Aorta (tissue), 5 donors: ENCODE data around the gene GTF2H4. TPM values are rescaled to one million over a fixed set of nuclear protein-coding genes. Genes with fewer than 3 reads are reported as not detected.

ENCODE experiments used
- ATAC-seq: fragments of 200-7000 bp; cut with Tn5 transposase; one replicate; pipeline ENCODE4 v1.9.1; 2022; ENCODE audit warnings: moderate library complexity; ENCODE audit not compliant: low FRiP score
- DNase-seq, 2 donors: peaks; one replicate each; pipeline ENCODE4 v3.0.0-alpha.2; 2020
- H3K27ac ChIP-seq, 2 donors: one replicate each; pipeline ENCODE4 v1.5.1; 2013; ENCODE audit warnings: low read length in 2 of 2, mild to moderate bottlenecking in 2 of 2, moderate library complexity in 2 of 2, control low read depth in 1 of 2, inconsistent platforms in 1 of 2, low read depth in 1 of 2
- H3K27me3 ChIP-seq, 2 donors: one replicate each; pipeline ENCODE4 v1.6.1; 2013; ENCODE audit warnings: control low read depth in 1 of 2, low read length in 1 of 2, mild to moderate bottlenecking in 1 of 2, moderate library complexity in 1 of 2; ENCODE audit not compliant: insufficient read depth in 2 of 2, control insufficient read depth in 1 of 2
- H3K36me3 ChIP-seq, 2 donors: one replicate each; pipeline ENCODE4 v1.6.1; 2013; ENCODE audit warnings: control low read depth in 1 of 2, low read length in 1 of 2, mild to moderate bottlenecking in 1 of 2; ENCODE audit not compliant: insufficient read depth in 2 of 2, control insufficient read depth in 1 of 2
- H3K4me1 ChIP-seq, 2 donors: one replicate each; pipeline ENCODE4 v1.6.1; 2013; ENCODE audit warnings: low read length in 2 of 2, control low read depth in 1 of 2, mild to moderate bottlenecking in 1 of 2, moderate library complexity in 1 of 2; ENCODE audit not compliant: insufficient read depth in 2 of 2, control insufficient read depth in 1 of 2
- H3K4me3 ChIP-seq, 2 donors: one replicate each; pipeline ENCODE4 v1.5.1; 2013; ENCODE audit warnings: low read length in 2 of 2, control low read depth in 1 of 2, mild to moderate bottlenecking in 1 of 2
- H3K9me3 ChIP-seq: one replicate; pipeline ENCODE4 v1.6.1; 2013; ENCODE audit warnings: mild to moderate bottlenecking, low read length; ENCODE audit not compliant: control insufficient read depth
- WGBS, 2 donors: extraction: QIAGEN DNeasy Blood & Tissue Kit; methylation state at CpG; one replicate each; pipeline ENCODE4 v1.1.7; 2013; 5-methylcytosine and 5-hydroxymethylcytosine counted together
- intact Hi-C, 2 donors: fragments of 100-400 bp; cut with DNase I; formaldehyde crosslinking; loops; one replicate each; pipeline versions ENCODE4 v1.14.2 to v1.15.0; 2022
- polyA plus RNA-seq, 2 donors: library from polyadenylated mRNA; stranded (reverse); fragments of 200-250 nt; gene quantifications; one replicate each; pipeline ENCODE4 v1.2.3, GENCODE V29; 2013
- total RNA-seq, 2 donors: library from RNA; stranded (reverse); fragmentation: NEBNext Ultra II Directional; extraction: Animal tissue kit (Norgen Biotek cat#: 25700); gene quantifications; one replicate each; pipeline ENCODE4 v1.2.1, GENCODE V29; 2021
- donor health status: healthy with polysubstance abuse.
- donor health status: Bipolar disorder and iron deficiency.
- donor health status: DM: no; HTN: no; CAD: no.
- donor health status: DM: no; HTN: no; CAD: no.
- donor health status: DM: yes; HTN: yes; CAD: no.

Gene GTF2H4
- total and polyA plus RNA-seq, 4 donors = 3.9 to 88.2 (median 34.1) TPM

- 46 to 50% methylated on average over 8 of the region's 8 CpGs for WGBS, 2 donors
- H3K27ac ChIP-seq = no peak overlapping the region
- DNase-seq (no peak), ATAC-seq (no peak)
- H3K9me3 ChIP-seq = no peaks in the 10 kb centered on the region
- H3K27me3 ChIP-seq = no peaks in the 10 kb centered on the region
- H3K36me3 ChIP-seq = peaks cover 0 to 2% of the 10 kb centered on the region in 2 donors
- intact Hi-C loops = no loop called here
- no peak overlapping the region for H3K4me3 ChIP-seq
- peaks cover 0 to 3% of the 10 kb centered on the region in 2 donors for H3K4me1 ChIP-seq
Measured at GRCh38 chr6:30912746-30913520, 4.9 kb downstream of the GTF2H4 start.

DNA sequence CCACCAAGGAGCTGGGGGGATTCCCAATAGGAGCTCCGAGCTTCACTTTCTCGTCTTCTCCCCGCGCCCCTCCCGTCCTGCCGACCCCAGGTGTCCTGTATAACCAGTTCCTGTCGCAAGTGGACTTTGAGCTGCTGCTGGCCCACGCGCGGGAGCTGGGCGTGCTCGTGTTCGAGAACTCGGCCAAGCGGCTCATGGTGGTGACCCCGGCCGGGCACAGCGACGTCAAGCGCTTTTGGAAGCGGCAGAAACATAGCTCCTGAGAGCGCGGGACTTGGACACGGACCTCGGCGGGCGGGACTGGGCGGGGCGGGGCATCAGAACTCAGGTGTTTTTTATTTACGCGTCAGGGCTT is 5.7 kb downstream of the GTF2H4 start:
- peak; percentile 71 for ATAC-seq
- 2 to 3% methylated on average over 31 of the region's 31 CpGs for WGBS, 2 donors

DNA sequence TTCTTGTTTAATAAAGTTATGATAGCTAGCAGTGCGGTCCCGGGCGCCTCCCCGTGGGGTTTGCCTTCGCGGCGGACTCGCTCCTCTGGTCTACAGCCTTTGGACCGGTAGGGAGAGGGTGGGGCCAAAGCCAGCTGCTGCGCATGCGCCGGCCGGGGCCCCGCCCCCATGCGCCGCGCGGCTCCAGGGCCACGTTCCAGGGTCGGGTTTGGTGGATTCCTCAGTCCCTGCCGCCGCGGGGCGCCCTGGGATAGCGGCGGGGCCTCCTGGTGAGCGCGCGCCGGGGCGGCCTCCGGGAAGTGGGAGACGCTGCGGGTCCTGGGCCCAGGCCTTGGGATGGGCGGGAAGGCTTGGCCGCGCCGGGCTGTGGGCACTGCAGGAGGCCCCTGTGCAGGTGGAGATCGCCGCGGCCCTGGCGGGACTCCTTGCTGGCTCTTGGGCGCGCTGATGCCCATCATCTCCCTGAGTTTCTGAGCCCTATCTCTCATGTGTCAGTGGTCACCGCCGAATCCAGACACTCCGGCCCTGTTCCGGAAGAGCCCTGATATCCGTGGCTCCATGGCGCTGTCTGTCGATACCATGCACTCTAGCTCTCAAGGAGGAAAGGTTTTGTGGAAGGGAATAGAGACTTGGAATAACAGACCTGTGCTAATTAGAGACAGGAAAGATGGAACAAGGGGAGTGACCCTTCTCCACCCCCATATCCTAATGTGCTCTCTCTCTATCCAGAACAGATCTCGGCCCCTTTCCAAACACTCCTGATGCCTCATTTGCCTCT is 6.3 kb downstream of the GTF2H4 start, which contains the start of gene VARS2:
Gene VARS2, plus strand, starts transcription at position 163 of the 778 bp plus-strand sequence. Its CDS starts 599 bp downstream, at position 762.
- peak; percentile 93 to 96 for DNase-seq
- WGBS, 2 donors = 0 to 1% methylated on average over 36 to 52 of the region's 52 CpGs
- peak; percentile 96 for ATAC-seq
- Histone ChIP-seq H3K4me1 (peaks cover 0 to 1% of the 10 kb centered on the region in 2 donors), H3K9me3 (no peaks in the 10 kb centered on the region), H3K27ac (peak within 1 kb of the TSS; percentile 33 to 72), H3K27me3 (no peaks in the 10 kb centered on the region), H3K36me3 (peaks cover 0 to 2% of the 10 kb centered on the region in 2 donors), H3K4me3 (peak within 1 kb of the TSS; percentile 28 to 33)
- intact Hi-C loops = no loop called here

More for the DNA sequence above, 5.7 kb downstream of the GTF2H4 start:
- intact Hi-C loops = no loop called here
- Histone ChIP-seq H3K4me3 (peak overlapping the region; percentile 27 to 33), H3K27ac (peak overlapping the region in 1 of 2 donors; percentile 65), H3K9me3 (no peaks in the 10 kb centered on the region), H3K36me3 (peaks cover 0 to 2% of the 10 kb centered on the region in 2 donors), H3K27me3 (no peaks in the 10 kb centered on the region), H3K4me1 (peaks cover 0 to 3% of the 10 kb centered on the region in 2 donors)
- DNase-seq = no peak

- Histone ChIP-seq H3K36me3 (peaks cover 0 to 2% of the 10 kb centered on the region in 2 donors), H3K27me3 (no peaks in the 10 kb centered on the region), H3K4me1 (no peaks in the 10 kb centered on the region), H3K9me3 (no peaks in the 10 kb centered on the region), H3K4me3 (peak overlapping the region in 1 of 2 donors; percentile 33), H3K27ac (peak overlapping the region; percentile 33 to 72)
- ATAC-seq = no peak
- DNase-seq = no peak
- intact Hi-C loops = loop anchor here (5.0 kb wide), 3 partner anchors 157 to 172 kb away; no protein-coding TSS in a partner anchor
- 32 to 42% methylated on average over 17 of the region's 17 CpGs for WGBS, 2 donors
Measured at GRCh38 chr6:30914854-30915590, 7.0 kb downstream of the GTF2H4 start.

GRCh38 chr6:30915591-30915946 is 7.6 kb downstream of the GTF2H4 start:
- intact Hi-C loops = loop anchor here (5.0 kb wide), 3 partner anchors 157 to 172 kb away; no protein-coding TSS in a partner anchor
- Histone ChIP-seq H3K27ac (no peak overlapping the region), H3K9me3 (no peaks in the 10 kb centered on the region), H3K27me3 (no peaks in the 10 kb centered on the region), H3K36me3 (peaks cover 2 to 5% of the 10 kb centered on the region in 2 donors), H3K4me3 (no peak overlapping the region), H3K4me1 (no peaks in the 10 kb centered on the region)
- ATAC-seq (peak; percentile 38), DNase-seq (no peak)
- 28 to 34% methylated on average over 5 of the region's 5 CpGs for WGBS, 2 donors

DNA sequence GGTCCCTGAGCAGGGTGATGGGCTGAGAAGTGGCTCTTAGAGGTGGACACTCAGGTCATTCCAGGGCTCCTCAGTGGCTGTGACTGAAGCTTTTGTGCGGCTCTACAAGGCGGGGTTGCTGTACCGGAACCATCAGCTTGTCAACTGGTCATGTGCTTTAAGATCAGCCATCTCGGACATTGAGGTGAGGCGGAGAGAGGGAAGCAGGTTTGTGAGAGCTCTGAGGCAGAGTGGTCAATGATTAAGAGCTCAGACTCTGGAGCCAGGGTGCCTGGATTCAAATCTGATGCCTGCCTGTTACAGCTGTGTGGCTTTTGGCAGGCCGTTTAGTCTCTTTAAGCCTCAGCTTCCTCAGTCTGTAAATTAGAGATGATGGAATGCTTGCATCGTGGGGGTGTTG is 9.0 kb downstream of the GTF2H4 start:
- Histone ChIP-seq H3K4me1 (no peaks in the 10 kb centered on the region), H3K9me3 (no peaks in the 10 kb centered on the region), H3K4me3 (no peak overlapping the region), H3K27me3 (no peaks in the 10 kb centered on the region), H3K27ac (no peak overlapping the region), H3K36me3 (peaks cover 2 to 5% of the 10 kb centered on the region in 2 donors)
- ATAC-seq (no peak), DNase-seq (no peak)
- WGBS, 2 donors = 86 to 93% methylated on average over 7 of the region's 7 CpGs
- intact Hi-C loops = loop anchor here (5.0 kb wide), 3 partner anchors 155 to 170 kb away; no protein-coding TSS in a partner anchor

DNA sequence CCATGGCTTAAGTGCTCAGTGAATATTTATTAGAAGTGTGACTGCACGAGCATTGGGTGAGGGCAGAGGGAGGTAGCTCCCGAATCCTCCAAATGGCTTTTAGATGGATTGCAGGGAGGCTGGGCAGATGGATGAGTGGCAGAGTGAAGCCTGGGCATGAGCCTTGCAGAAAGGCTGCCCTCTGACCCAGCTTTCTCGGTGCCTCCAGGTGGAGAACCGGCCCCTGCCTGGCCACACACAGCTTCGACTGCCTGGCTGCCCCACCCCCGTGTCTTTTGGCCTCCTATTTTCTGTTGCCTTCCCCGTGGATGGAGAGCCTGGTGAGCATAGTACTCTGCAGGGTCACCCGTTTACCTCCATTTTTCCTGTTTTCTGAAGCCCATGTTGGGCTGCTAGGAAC is 9.5 kb downstream of the GTF2H4 start:
- Histone ChIP-seq H3K36me3 (peaks cover 2 to 5% of the 10 kb centered on the region in 2 donors), H3K27ac (no peak overlapping the region), H3K9me3 (no peaks in the 10 kb centered on the region), H3K4me3 (no peak overlapping the region), H3K27me3 (no peaks in the 10 kb centered on the region), H3K4me1 (no peaks in the 10 kb centered on the region)
- DNase-seq (no peak), ATAC-seq (no peak)
- WGBS, 2 donors = 86 to 87% methylated on average over 8 of the region's 8 CpGs
- intact Hi-C loops = loop anchor here (5.0 kb wide), 3 partner anchors 155 to 170 kb away; no protein-coding TSS in a partner anchor

GRCh38 chr6:30918670-30919069 is 10.7 kb downstream of the GTF2H4 start:
- DNase-seq (no peak), ATAC-seq (no peak)
- WGBS, 2 donors = 91 to 97% methylated on average over 8 of the region's 8 CpGs
- H3K27me3 ChIP-seq = no peaks in the 10 kb centered on the region
- no peak overlapping the region for H3K4me3 ChIP-seq
- H3K27ac ChIP-seq = no peak overlapping the region
- intact Hi-C loops = loop anchor here (5.0 kb wide), 3 partner anchors 154 to 169 kb away; no protein-coding TSS in a partner anchor
- no peaks in the 10 kb centered on the region for H3K4me1 ChIP-seq
- H3K9me3 ChIP-seq = no peaks in the 10 kb centered on the region
- H3K36me3 ChIP-seq = peaks cover 2 to 5% of the 10 kb centered on the region in 2 donors
